SKM-1 (cell line): Measurements from ENCODE around the gene NTM.

ENCODE experiments used
- DNase-seq: peaks from one replicate; lab custom pipeline; 2025; ENCODE audit not compliant: unreplicated experiment; lab: John Stamatoyannopoulos, UW

NTM gene

DNA sequence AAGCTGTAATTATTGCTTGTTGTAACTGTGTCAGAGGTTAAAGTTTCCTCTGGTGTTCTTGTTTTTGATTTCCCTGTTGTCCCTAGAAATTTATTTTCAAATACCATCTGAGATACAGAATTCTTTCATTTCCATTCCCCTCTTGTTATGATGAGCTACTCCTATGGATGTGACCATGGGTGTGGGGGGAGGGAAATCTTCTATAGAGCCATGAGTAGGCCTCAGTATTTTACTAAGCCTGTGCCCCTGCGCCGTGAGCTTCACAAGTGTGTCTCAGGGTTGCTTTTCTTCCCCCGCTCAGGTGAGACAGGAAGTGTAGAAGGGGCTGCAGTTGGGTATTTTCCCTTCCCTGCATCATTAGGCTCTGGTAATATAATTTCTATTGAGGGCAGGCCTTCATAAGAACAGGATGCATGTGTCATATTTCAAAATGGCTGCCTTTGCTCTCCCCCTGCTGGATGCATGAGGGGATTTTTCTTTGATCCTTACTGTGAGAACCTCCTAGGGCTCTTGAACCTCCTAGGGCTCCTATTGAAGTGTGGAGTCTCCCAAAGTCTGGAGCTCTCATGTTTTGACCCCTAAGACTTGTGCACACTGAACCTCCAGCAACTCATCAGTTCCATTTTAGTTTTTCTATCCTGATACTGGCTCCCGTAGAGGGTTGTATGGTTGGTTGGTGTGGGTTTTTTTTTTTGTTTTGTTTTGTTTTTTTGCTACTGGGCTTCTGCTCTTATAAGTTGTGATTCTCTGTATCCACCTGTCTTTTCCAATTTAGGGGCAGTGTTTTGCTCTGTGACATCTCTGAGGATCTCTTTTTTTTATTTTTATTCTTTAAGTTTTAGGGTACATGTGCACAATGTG, 658.2 kb downstream of the NTM start:
- no peak for DNase-seq

DNA sequence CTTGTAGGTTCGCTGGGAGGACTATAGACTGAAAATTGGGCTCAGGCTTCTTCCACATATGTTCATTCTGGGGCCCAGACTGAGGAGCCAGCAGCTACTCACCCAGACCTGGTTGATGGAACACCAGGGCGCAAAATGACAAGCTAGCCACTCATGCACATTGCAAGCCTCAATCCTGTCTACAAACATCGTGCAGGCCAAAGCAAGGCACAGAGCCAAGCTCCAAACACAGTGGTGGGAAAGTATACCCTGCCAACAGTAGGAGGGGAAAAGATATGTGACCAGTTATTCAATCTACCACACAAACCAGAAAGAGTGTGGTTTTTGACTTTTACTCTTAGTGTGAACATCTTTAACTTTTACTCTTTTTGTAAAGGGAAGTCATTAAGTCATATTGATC, 660.5 kb downstream of the NTM start:
- DNase-seq: no peak

DNA sequence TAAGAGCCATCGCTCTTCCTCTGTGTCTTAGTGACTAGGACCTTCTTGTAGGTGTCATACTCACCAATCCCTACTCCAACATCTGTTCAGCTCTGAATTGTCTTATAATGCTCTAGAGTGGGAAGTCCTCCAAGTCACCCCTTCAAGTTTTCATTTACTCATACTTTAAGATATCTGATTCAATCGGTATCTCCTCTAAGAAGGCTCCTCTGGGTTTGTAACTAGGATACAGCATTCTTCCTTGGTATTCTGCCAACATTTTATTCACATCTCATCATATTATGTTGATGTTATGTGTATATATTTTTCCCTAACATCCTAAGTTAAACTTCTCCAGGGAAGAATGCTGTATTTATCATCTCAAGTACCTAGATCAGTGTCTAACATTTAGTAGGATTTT, 662.1 kb downstream of the NTM start:
- DNase-seq: no peak

DNA sequence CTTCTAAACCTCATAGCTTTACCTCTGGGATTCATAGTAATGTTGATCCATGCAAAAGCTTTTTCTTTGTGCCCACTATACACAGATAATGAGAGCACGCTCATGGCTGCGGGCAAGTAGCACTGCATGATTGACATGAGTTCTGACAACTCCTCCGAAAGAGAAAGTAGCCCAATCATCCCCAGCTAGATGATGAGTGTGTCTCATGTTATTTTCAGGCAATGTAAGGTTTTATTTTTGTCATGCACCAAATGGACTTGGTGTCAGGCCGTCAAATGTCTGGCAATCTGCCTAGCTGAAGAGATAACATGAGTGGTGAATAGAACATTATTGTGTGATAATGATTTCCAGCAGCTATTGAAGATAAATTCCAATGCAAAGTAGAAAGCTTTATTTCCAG, 662.6 kb downstream of the NTM start:
- DNase-seq: no peak

DNA sequence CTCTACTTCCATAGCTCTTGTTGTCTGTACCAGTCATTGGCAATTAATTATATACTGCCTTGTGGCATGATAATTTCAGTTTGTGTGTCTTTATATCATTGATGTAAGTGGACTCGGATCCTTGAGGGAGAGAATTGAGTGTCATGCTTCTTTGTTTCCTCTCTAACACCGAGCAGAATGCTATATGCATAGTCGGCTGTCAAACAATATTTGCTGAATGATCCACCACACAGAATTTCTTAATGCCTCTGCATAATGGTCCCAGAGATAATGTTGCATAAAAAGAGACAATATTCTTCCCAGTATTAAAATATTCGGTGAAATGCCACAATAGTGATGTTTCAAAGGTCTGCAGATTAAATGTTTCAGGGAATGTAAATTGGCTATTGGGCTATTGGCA, 664.8 kb downstream of the NTM start:
- no peak for DNase-seq

DNA sequence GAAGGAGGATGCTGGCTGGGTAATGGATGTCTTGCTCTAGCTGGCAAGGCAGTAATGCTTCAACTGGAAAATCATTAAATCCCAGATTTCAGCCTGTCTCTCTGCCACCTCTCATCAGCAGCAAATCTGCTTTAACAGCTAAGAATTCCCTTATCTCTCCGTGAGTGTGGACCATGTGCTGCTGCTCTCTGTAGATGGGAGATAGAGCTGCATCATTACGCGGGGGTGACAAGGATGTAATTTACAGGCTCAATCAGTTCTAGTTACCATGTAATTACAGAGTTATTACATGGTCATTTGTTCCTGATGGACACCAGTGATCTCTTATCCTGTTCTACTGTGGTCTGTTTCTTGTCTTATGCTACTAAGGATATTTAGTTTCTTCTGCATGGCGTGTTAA, 665.4 kb downstream of the NTM start:
- DNase-seq: no peak

DNA sequence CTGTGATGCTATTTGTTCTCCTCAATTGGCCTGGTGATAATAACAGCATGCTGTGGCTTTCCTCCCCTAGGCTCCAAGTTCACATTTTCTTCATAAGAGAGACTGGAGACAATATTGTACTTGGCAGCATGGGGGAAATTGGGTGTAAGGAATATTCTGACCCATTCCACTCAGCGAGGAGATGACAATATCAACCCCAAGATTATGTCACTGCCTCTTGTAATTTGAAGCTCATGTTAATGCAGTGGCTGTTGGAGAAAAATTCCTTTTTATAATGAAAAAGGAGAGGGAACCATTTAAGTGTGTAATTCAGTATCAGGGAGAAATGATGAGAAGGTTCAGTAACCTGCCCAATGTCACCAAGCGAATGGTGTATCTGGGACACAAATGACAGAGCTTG, 665.8 kb downstream of the NTM start:
- no peak for DNase-seq

DNA sequence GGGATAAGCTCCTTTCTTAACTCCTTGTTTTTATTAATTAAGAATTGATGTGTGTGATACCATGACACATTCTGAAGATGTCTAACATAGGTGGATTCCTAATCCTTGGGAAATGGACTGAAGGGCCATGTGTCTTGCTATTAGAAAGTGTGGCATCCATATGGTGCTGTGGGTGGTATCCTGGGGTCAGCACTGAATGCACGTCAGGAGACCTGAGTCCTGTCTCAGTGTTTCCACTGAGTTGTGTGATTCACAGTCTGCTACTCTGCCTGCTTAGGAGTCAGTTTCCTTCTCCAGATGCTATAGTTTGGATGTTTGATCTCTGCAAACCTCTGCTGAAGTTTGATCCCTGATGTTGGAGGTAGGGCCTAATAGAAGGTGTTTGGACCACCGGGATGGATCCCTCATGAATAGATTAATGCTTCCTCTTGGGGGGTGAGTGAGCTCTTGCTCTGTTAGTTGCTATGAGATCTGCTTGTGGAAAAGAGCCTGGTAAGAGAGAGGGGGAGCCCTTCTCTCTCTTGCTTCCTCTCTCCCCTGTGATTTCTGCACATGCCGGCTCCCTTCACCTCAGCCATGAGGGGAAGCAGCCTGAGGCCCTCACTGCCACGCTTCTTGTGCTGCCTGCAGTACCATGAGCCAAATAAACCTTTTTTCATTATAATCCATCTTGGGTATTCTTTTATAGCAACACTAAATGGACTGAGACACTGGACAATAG, 666.5 kb downstream of the NTM start:
- no peak for DNase-seq

DNA sequence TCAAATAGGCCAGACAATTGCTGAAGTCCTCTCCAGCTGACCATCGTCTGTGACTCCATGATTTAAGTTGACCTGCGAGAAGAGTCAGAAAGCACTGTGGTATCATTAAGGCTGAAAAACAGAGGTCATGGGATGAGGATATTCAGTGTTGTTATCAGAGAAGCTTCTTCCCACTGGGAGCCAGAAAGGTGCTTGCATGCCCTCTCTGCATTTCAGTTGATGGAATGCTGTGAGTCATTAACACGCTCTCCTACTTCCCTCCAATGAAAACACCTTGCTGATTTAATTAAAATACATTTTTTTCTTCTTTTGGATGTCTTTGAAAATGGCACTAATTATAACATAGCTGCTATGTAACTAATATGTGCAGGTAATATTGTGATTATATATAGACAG, 667.0 kb downstream of the NTM start:
- no peak for DNase-seq

DNA sequence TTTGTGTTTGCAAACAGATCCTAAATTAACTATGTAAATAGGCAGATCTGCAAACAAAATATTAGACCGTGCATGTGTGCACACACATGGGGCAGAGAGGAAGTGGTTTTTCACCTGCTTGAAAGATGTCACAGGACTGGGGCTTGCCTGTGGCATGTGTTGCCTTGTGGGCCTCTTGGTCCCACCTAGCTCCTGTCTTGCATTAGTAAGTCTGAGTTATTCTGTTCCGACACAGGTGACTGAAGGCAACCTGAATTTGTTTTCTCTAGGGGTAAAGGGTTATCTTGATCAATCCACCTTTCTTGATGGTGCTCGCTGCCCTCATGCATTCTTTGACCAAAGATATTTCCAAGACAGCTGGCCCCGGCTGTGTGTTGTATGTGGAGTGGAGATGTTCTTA, 667.5 kb downstream of the NTM start:
- no peak for DNase-seq

DNA sequence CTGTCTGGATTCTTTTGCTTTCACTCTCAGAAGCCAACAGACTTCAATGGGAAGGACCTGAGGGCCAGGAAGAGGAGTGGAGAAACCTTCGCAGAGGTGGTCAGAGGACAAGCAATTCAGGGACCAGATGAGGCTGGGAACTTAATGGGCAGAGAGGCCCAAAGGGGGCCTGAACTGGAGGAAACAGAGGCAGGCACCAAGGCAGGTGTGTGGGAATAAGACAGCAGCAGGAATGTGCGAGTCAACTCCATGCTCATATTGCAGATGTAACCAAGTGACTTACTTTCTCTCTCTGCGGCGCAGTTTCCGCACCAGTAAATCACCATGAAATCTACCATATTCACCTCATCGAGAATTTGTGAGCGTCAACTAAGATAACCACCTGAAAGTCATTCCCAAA, 669.1 kb downstream of the NTM start:
- no peak for DNase-seq

DNA sequence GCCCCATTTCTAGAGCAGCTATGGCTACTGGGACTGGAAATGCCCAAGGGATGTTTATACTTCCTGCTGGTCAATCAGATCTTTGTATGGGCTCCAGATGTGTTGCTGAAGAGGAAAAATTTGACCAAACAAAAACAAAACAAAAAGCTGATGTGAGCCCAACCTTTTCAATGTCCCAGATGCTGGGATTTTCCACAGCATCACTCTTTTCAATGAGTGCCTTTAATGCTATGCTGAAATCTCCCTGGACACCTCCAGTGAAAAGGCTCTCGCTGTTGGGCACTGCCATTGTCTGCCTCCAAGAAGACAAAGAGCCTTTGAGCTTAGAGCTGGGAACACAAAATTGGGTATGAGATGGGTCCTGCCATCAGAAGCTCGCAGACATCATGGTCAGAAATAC, 671.9 kb downstream of the NTM start:
- no peak for DNase-seq

DNA sequence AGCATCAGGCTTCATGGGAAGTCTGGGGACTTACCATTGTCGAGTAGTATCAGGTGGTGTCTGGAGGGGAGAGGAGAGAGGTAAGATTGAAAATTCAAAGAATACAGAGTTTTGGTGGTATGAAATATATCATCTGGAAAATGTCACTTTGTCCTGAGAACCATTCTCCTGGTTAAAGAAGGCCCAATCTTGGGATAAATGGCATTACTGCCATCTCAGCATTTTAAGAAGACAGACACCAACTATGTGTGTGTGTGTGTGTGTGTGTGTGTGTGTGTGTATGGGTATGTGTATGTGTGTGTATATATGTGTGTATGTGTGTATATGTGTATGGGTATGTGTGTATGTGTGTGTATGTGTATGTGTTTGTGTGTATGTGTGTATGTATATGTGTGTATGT, 673.3 kb downstream of the NTM start:
- DNase-seq: no peak

DNA sequence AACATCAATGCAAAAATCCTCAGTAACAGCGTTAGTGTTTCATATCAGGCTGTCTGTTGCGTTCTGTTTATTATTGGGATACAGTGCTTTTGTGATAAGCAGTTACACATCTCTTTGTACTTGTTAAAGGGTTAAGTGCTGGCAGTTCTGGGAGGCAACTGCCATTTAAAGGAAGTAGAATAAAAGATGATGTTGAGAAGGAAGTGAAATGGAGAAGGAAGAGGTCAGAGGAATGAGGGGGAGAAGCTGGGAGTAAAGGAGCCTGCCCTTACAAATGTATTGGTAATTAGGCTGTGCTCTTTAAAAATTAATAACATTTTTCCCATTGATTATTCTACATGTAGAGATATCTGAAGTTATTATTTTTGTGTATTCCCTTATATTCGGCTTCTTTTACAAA, 674.7 kb downstream of the NTM start:
- DNase-seq: peak; percentile 7

DNA sequence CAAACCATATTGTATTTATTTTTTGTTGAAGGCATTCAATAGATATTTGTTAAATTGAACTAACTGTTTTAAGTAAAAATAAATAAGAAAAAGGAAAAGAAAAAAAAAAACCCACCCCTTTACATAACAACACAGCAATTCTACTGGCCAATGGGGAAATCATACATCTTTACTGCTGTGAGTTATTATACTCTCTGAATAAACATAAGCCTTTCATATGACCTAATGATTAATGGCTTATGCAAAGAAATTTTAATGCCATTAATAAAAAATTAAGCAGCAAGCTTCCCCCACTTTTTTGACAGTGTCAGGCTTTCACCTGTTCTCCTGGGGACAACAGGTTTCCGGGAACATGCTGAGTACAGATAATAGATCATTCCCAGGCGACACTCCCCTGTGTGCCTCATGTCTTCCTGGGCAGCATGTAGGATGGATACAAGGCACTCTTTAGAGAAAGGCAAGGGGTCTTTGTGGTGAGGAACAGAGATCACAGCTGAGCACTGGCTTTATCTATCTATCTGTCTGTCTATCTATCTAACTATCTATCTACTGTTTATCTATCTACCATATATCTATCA, 676.0 kb downstream of the NTM start:
- no peak for DNase-seq

DNA sequence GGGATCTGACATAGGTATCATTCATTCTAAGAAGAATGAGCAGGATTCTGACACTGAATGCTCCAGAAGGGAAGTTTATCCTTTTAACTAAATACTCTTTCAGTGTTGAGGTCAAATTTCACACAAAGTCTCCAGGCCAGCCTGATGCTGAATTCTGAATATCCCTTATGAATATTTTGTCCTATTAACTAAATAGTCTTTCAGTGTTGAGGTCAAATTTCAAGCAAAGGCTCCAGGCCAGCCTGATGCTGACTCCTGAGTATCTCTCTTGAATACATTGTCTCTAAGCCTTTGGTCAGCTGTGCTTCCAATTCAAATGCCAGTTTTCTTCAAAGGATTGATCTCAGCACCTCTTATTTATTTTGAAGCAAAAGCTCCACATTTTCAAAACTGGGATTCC, 676.8 kb downstream of the NTM start:
- DNase-seq: no peak

DNA sequence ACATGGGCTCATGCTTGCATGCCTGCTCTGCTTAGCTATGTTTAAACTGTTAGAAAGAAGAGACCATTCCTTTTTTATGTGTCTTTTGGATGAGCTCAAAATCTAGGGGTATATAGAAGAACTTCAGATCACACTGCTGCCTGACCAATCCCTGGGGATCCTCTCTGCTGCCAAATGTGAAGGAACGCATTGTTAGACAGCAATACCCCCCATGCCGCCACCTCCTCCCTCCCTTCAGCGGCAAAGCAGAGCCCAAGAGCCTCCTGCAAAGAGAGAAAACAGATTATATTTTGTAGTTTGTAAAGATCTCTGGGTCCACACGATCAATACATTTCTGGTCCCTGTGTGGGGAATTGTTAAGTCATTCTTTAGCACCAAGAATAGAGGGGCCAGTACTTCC, 677.6 kb downstream of the NTM start:
- DNase-seq: no peak

DNA sequence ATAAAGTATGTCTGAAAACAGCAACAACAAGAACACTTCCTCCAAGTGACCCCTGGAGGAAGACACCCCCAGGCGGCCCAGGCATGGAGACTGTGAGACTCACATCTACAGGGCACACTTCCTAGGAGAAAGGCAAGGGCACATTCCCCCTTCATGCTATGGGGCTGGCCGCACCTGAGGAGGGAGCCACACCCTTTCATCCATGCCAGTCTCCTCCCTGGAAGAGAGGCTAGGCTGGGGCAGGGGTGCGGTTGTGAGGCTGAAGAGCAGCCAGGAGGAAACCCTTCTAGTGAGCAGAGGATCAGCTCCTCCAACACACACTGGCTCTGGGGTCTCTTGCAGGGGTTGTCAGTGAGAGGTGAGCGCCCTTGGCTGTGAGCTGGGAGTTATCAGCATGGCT, 678.8 kb downstream of the NTM start:
- no peak for DNase-seq

DNA sequence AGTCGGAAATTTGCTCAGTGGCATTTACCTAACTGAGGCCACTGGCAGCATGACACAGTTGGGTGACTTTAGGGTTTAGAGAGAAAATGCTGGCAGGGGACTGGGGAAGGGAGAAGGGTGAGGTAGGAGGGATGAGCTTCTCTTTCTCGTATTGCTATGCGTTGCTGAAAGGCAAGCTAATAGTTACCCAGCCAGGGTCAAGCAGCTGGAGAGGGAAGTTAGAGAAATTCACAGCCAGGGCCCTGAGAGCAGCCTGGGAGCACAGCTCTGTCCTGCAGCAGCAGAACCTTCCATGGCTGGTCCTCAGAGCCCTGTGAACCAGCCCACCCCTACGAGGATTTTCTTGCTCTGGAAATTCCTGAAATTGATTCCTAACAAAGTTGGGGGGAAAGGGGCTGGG, 679.6 kb downstream of the NTM start:
- DNase-seq: no peak

DNA sequence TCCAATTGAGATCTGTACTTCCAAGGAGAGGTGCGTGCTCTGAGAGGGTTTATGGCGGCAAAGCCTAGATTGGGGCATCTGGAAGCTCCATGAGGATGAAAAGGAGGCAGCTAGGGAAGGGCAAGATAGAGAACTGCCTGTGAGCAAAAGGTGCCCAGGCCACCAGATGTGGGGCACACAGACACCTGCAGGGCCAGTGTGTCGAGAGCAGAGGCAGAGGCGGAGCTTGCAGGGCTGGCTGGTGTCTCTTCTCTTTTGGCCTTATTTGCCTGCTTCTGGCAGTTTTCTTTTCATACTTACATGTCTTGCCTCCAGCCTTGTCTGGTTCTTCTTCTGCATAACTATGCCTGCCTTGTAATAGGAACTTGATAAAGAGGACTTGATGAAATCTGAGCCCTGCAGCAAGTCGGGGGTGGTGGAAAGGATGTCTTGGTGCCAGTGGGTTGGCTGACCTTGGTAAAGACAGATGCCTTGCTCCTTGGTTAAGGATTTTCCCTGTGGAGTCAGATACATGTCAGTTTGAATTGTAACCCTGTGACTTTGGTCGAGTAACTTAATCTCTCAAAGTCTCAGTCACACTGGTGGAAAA, 680.3 kb downstream of the NTM start:
- DNase-seq: no peak

DNA sequence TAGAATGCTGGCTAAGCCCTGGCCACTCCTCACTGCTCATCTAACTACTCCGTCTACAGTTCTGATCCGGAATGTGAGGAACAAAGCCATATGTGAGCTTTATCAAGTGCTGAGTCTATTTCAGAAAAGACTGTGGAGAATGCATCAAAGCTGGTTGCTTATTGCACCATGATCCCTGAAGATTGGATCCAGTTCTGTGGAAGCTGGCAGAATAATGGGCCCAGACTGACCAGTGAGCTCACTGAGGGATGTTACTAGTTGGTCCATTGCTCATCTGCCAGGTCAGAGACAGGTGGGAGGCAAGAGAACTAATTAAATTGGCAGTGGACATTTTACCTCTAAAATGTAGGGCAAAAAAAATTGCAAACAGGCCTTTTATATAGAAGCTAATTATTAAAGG, 681.3 kb downstream of the NTM start:
- DNase-seq: no peak

DNA sequence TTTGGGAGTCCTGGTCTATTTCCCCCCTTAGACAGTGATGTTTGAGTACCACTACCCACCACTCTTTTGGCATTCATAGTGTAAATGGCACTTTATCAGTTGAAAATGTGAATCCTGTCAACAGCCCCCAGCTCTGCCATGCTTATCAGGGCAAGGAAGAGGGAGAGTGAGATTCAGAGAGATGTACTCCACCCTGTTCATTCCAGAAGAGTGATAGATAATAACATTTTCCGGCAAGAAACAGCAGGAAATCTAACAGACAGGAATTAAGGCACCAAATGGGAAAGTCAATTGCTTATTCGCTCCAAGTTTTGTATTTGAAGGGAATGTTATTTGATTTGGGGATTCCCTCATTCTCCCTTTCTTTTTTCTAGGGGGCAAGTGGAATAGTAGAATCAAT, 681.9 kb downstream of the NTM start:
- no peak for DNase-seq
